ENCODE data around the gene BICC1.

Gene BICC1

GRCh38 chr10:58698777-58699356 lies 186.2 kb downstream of the BICC1 start:
- in situ Hi-C loops (cut with MboI; ENCODE audit: low sequenced_read_pairs): no loop called here

DNA sequence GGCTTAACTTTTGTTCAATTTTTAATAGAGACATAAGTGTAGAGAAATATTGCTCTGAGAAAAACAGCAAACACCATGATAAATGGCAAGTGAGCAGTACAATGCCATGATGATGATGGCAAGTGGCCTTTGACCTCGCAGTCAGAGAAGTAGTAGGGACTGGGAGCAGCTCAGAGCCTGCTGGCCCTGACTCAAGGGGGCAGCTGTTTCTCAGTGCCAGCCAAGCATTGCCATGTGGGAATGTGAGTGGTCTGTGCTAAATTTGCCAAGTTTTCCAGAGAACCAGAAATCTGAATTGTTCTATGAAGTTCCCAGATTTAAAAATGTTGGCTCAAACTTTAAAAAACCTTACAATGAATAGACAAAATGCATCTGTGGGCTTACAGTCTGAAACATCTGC lies 187.9 kb downstream of the BICC1 start:
- in situ Hi-C loops (cut with MboI; ENCODE audit: low sequenced_read_pairs): no loop called here

- in situ Hi-C loops (cut with MboI; ENCODE audit: low sequenced_read_pairs): no loop called here
Observed at GRCh38 chr10:58701405-58702135, 188.9 kb downstream of the BICC1 start.

GRCh38 chr10:58704226-58704625 lies 191.6 kb downstream of the BICC1 start:
- in situ Hi-C loops (cut with MboI; ENCODE audit: low sequenced_read_pairs): no loop called here

DNA sequence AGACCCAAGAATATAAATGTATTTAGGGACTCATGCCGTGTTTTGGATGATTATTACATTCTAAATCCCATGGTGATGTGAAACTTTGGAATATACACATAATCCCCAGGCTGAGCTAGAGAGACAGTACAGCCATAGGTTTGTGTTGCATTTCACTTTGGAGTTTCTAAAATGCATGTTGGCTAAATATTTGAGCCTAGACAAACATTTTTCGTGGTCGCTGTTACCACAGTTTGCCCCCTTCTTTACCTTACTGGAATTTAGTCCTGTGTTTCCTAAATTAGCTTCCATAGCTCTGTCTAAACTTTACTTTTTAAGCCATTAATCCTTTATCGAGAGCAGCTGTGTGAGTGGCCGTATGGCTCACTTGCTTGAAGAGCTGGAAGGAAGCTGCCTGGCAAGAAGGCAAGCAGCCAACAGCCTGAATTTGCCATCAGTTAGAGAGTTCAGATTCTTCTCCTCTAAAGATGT lies 192.0 kb downstream of the BICC1 start:
- in situ Hi-C loops (cut with MboI; ENCODE audit: low sequenced_read_pairs): no loop called here

GRCh38 chr10:58706836-58707235 lies 194.2 kb downstream of the BICC1 start:
- in situ Hi-C loops (cut with MboI; ENCODE audit: low sequenced_read_pairs): no loop called here

GRCh38 chr10:58712141-58712540 lies 199.5 kb downstream of the BICC1 start:
- in situ Hi-C loops (cut with MboI; ENCODE audit: low sequenced_read_pairs): no loop called here

DNA sequence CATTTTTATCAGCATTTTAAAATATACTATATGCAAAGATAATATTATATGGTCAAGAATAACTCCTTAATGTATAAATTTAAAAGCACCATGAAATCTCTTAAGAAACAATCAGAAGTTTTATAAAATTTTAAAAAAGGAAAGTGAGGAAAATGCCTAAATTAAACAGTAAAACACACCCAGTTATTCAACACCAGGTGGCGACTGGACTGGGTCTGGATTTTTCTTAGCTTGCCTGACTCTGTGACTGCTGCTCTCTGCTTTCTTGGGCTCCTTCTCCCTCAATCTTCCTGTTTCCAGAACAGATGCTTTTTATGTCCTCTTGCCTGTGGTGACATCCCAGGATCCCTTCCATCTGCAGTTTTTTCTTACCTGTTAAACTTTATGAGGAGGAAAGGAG lies 200.3 kb downstream of the BICC1 start:
- in situ Hi-C loops (cut with MboI; ENCODE audit: low sequenced_read_pairs): no loop called here

- in situ Hi-C loops (cut with MboI; ENCODE audit: low sequenced_read_pairs): no loop called here
Observed at GRCh38 chr10:58714409-58714808, 201.7 kb downstream of the BICC1 start.

- in situ Hi-C loops (cut with MboI; ENCODE audit: low sequenced_read_pairs): no loop called here
Observed at GRCh38 chr10:58715061-58715460, 202.4 kb downstream of the BICC1 start.

GRCh38 chr10:58718596-58718995 lies 205.9 kb downstream of the BICC1 start:
- in situ Hi-C loops (cut with MboI; ENCODE audit: low sequenced_read_pairs): no loop called here

DNA sequence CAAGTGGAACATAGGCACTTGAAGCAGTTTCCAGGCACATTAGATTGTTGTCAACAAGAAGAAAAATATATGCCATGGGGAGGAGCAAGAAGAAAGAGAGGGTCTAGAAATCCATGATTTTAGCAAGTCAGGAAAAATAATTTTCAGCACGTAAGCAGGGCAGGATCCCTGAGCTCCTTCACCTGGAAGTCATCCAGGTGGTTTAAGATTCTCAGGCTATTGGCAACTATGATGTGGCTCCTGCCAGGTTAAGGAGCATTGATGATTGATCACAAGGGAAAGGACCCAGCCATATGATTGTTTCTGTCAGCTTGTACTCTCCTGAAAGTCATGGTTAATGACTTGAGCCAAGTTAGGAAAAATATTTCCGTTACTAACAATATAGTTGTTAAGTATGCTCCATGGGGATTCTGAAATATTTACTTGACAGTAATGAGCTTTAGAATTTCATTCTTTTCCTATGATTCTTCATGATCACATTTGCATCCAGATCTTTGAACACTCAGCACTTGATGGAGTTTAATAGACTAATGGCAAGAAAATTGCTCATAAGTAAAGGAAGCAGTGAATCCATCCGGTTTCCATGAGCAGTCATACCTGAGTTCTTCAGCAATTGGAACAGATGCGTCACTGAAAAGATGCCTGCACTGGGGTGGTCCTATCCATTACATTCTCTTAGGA lies 209.1 kb downstream of the BICC1 start:
- in situ Hi-C loops (cut with MboI; ENCODE audit: low sequenced_read_pairs): no loop called here

GRCh38 chr10:58723186-58723585 lies 210.5 kb downstream of the BICC1 start:
- in situ Hi-C loops (cut with MboI; ENCODE audit: low sequenced_read_pairs): no loop called here

DNA sequence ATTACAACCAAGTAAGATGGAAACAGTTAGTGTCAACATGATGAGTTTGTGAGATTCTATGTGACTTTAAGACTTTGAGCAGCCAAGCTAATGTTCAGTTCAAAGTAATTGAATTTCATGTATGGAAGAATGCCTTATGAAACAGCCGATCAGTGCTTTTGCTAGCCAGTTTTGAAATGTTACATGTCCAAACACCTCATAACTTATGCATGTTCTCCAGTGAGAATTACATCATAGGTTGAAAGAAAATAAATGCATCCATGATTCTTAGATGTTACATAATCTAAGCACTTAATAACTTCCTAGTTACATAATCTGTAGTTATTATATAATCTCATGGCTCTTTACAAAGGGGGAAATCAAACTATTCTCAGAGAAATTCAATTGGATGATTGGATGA lies 211.3 kb downstream of the BICC1 start:
- in situ Hi-C loops (cut with MboI; ENCODE audit: low sequenced_read_pairs): no loop called here

- in situ Hi-C loops (cut with MboI; ENCODE audit: low sequenced_read_pairs): no loop called here
Observed at GRCh38 chr10:58724781-58725180, 212.1 kb downstream of the BICC1 start.

- in situ Hi-C loops (cut with MboI; ENCODE audit: low sequenced_read_pairs): no loop called here
Observed at GRCh38 chr10:58725901-58726300, 213.2 kb downstream of the BICC1 start.

DNA sequence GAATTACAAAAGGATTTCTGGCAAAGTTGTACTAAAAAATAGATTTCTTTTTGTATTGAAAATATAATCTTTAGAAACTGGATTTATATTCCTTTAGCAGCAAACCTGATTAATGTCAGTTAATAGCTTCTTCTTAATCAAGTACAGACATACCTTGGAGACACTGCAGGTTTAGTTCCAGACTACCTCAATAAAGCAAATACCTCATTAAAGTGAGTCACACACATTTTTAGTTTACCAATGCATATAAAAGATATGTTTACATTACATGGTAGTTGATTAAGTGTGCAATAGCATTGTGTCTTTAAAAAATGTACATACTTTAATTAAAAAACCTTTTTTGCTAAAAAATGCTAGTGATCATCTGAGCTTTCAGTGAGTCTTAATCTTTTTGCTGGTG lies 215.0 kb downstream of the BICC1 start:
- in situ Hi-C loops (cut with MboI; ENCODE audit: low sequenced_read_pairs): no loop called here

DNA sequence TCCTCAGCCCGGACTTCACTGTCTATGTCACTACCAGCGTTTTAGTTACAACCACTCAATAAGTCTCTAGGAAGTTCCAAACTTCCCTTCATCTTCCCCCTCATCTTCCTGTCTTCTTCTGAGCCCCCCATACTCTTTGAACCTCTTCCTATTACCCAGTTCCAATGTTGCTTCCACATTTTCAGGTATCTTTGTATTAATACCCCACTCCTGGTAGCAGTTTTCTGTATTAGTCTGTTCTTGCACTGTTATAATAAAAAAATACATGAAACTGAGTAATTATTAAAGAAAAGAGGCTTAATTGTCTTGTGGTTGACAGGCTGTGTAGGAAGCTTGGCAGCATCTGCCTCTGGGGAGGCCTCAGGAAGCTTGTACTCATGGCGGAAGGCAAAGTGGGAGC lies 218.6 kb downstream of the BICC1 start:
- in situ Hi-C loops (cut with MboI; ENCODE audit: low sequenced_read_pairs): no loop called here

DNA sequence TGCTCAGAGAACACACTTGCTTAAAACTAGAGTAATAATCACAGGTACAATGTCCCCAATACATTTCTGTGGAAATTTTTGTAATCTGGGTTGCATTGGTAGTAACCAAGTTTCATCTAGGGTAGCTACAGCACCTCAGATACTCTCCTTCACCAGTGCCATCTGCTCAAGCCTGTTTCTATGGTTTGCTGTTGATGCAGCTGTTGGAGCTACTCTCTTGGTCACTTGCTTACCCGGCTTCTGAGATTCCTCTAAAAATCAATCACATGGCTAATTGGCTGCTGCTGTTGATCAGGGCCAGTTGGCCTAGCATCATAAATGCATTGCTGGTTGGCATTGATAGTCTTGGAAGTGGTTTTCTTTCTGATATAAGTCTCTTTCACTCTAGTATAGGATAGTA lies 220.8 kb downstream of the BICC1 start:
- in situ Hi-C loops (cut with MboI; ENCODE audit: low sequenced_read_pairs): no loop called here

GRCh38 chr10:58734116-58734515 lies 221.4 kb downstream of the BICC1 start:
- in situ Hi-C loops (cut with MboI; ENCODE audit: low sequenced_read_pairs): no loop called here

- in situ Hi-C loops (cut with MboI; ENCODE audit: low sequenced_read_pairs): no loop called here
Observed at GRCh38 chr10:58734664-58735063, 222.0 kb downstream of the BICC1 start.

DNA sequence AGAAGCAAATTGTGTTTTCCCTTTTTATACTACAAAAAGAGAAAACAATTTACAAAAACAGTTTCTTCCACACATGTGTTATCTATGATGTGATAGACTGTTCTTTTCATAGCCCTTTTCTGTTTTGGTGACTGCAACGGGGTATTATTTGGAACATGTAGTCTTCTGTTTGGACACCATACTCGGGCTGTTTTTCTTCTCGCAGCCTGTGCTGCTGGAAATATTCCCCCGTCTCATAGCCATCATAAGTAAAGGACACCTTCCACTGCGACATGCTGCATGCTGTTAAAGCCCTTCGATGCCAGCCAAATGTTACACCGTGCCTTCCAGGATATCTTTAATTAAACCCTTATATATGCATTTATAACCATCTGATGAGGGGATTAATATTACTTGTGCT lies 222.4 kb downstream of the BICC1 start:
- in situ Hi-C loops (cut with MboI; ENCODE audit: low sequenced_read_pairs): no loop called here
